Renal pelvis (tissue), 4 donors: Measurements from ENCODE around the gene TOX2. TPM values are rescaled to one million over a fixed set of nuclear protein-coding genes. Genes with fewer than 3 reads are reported as not detected.
"Not testable (repeated sequence)": the region's sequence is repeated elsewhere in the genome, so short reads cannot be mapped to it uniquely, and the experiment has no call there.

Experiments
- DNase-seq: peaks from one replicate; pipeline ENCODE4 v3.0.0-alpha.2; 2013
- polyA plus RNA-seq, 3 donors: library from polyadenylated mRNA; unstranded; fragments of 120-200 nt; gene quantifications; one replicate each; pipeline ENCODE4 v1.2.1, GENCODE V29; 2013; ENCODE audit not compliant: insufficient read length in 3 of 3

Gene TOX2
- polyA plus RNA-seq, 3 donors, result 3.6 to 5.1 (median 3.7) TPM

GRCh38 chr20:44031781-44032582, 117.3 kb downstream of the TOX2 start:
- DNase-seq, result no peak

- no peak for DNase-seq
Observed at GRCh38 chr20:44032583-44033331, 118.1 kb downstream of the TOX2 start.

GRCh38 chr20:44033344-44033743, 118.7 kb downstream of the TOX2 start:
- no peak for DNase-seq

- no peak for DNase-seq
Observed at GRCh38 chr20:44033873-44034272, 119.2 kb downstream of the TOX2 start.

- DNase-seq, result no peak
Observed at GRCh38 chr20:44034451-44034850, 119.8 kb downstream of the TOX2 start.

GRCh38 chr20:44034965-44035635, 120.4 kb downstream of the TOX2 start:
- DNase-seq, result no peak

GRCh38 chr20:44035924-44036323, 121.3 kb downstream of the TOX2 start:
- DNase-seq, result no peak

GRCh38 chr20:44036441-44036840, 121.8 kb downstream of the TOX2 start:
- DNase-seq, result no peak

- DNase-seq, result no peak
Observed at GRCh38 chr20:44038681-44039123, 124.0 kb downstream of the TOX2 start.

- DNase-seq, result no peak
Observed at GRCh38 chr20:44039147-44039546, 124.5 kb downstream of the TOX2 start.

- DNase-seq, result no peak
Observed at GRCh38 chr20:44039741-44040140, 125.1 kb downstream of the TOX2 start.

GRCh38 chr20:44040202-44040915, 125.7 kb downstream of the TOX2 start:
- DNase-seq, result no peak

GRCh38 chr20:44041001-44041400, 126.3 kb downstream of the TOX2 start:
- DNase-seq, result no peak

GRCh38 chr20:44044712-44045111, 130.1 kb downstream of the TOX2 start:
- not testable (repeated sequence) for DNase-seq

GRCh38 chr20:44050327-44050726, 135.7 kb downstream of the TOX2 start:
- no peak for DNase-seq

- DNase-seq, result no peak
Observed at GRCh38 chr20:44050925-44051660, 136.4 kb downstream of the TOX2 start.

- DNase-seq, result no peak
Observed at GRCh38 chr20:44051661-44052000, 137.0 kb downstream of the TOX2 start.

- no peak for DNase-seq
Observed at GRCh38 chr20:44052166-44052565, 137.5 kb downstream of the TOX2 start.

- DNase-seq, result no peak
Observed at GRCh38 chr20:44053046-44053445, 138.4 kb downstream of the TOX2 start.

- no peak for DNase-seq
Observed at GRCh38 chr20:44054118-44054517, 139.5 kb downstream of the TOX2 start.

GRCh38 chr20:44054849-44055248, 140.2 kb downstream of the TOX2 start:
- no peak for DNase-seq
